Astrocyte (in vitro differentiated cells and primary cell): ENCODE measurements around the gene MADCAM1.

ENCODE experiments used
- CTCF ChIP-seq: IDR thresholded peaks from 2 replicates; pipeline ENCODE4 v1.5.1; 2011; ENCODE audit warnings: low read depth, mild to moderate bottlenecking, inconsistent platforms, low read length, moderate library complexity; ENCODE audit not compliant: insufficient read depth
- EZH2 ChIP-seq: IDR thresholded peaks from 2 replicates; pipeline ENCODE4 v1.6.1; 2012; ENCODE audit warnings: mild to moderate bottlenecking, low read length, inconsistent platforms; ENCODE audit not compliant: insufficient read depth

GRCh38 chr19:547836-548720, 51.8 kb downstream of the MADCAM1 start:
- no peak for TF ChIP-seq CTCF
- TF ChIP-seq EZH2 = no peak
